B cell (primary cell): ENCODE data around the gene CHD6. TPM values are rescaled to one million over a fixed set of nuclear protein-coding genes. Genes with fewer than 3 reads are reported as not detected.

Experiments
- ATAC-seq: fragments of 200-7000 bp; cut with Tn5 transposase; one replicate; pipeline ENCODE4 v1.10.0; 2021; ENCODE audit warnings: low read depth, mild to moderate bottlenecking, moderate number of reproducible peaks, moderate library complexity
- CTCF ChIA-PET: fragments of 350-600 bp; sonication (Branson Sonifier 250); formaldehyde crosslinking; loops from one replicate; lab custom pipeline; 2021; ENCODE audit warnings: antibody characterized with exemption, inconsistent platforms; lab: Charles Lee
- POLR2A ChIA-PET: fragments of 350-600 bp; sonication (Branson Sonifier 250); formaldehyde crosslinking; loops from one replicate; lab custom pipeline; 2021; ENCODE audit warnings: antibody characterized with exemption; lab: Charles Lee
- DNase-seq: peaks from one replicate; pipeline ENCODE4 v3.0.0; 2013
- H2AFZ ChIP-seq: 2 replicates; pipeline ENCODE4 v1.6.1; 2012; ENCODE audit warnings: mild to moderate bottlenecking, low read depth, low read length; ENCODE audit not compliant: insufficient read depth, poor library complexity, severe bottlenecking
- H3K27ac ChIP-seq, 2 donors: 1 replicate in 1 of 2; 2 replicates in 1 of 2; pipeline ENCODE4 v1.5.1; 2012 to 2013; ENCODE audit warnings: low read length in 2 of 2, mild to moderate bottlenecking in 2 of 2, moderate library complexity in 1 of 2
- H3K27me3 ChIP-seq, 4 experiments: fragments of 200-600 bp in 1 of 4; sonication (generic) in 1 of 4; replicated peaks in 1 of 4; 1 replicate in 2 of 4; 2 replicates in 2 of 4; pipeline versions ENCODE4 v1.6.1 to v1.7.0; 2013 to 2016; ENCODE audit warnings: low read length in 3 of 4, mild to moderate bottlenecking in 2 of 4, mixed read lengths in 1 of 4, moderate library complexity in 1 of 4; ENCODE audit not compliant: insufficient read depth in 4 of 4, control insufficient read depth in 3 of 4; ENCODE audit errors: control extremely low read depth in 1 of 4
- H3K36me3 ChIP-seq, 2 experiments: replicated peaks in 1 of 2; 1 replicate in 1 of 2; 2 replicates in 1 of 2; pipeline versions ENCODE4 v1.6.1 to v1.7.1; 2013; ENCODE audit warnings: low read length in 1 of 2; ENCODE audit not compliant: insufficient read depth in 2 of 2, control insufficient read depth in 1 of 2; ENCODE audit errors: control extremely low read depth in 1 of 2, extremely low read depth in 1 of 2
- H3K4me1 ChIP-seq, 2 donors: fragments of 200-600 bp in 1 of 2; sonication (generic) in 1 of 2; 1 replicate in 1 of 2; 2 replicates in 1 of 2; pipeline versions ENCODE4 v1.5.1 to v1.6.1; 2013 to 2017; ENCODE audit warnings: low read length in 2 of 2; ENCODE audit not compliant: control insufficient read depth in 2 of 2, insufficient read depth in 2 of 2
- H3K4me2 ChIP-seq: replicated peaks from 2 replicates; pipeline ENCODE3; 2012; ENCODE audit warnings: mild to moderate bottlenecking, low read depth, low read length; ENCODE audit not compliant: poor library complexity, severe bottlenecking
- H3K4me3 ChIP-seq, 5 experiments: fragments of 200-600 bp in 1 of 5; sonication (generic) in 1 of 5; 1 replicate in 3 of 5; 2 replicates in 2 of 5; pipeline versions ENCODE4 v1.5.1 to v1.7.0; 2011 to 2016; ENCODE audit warnings: low read length in 4 of 5, mild to moderate bottlenecking in 4 of 5, low read depth in 2 of 5, control low read depth in 1 of 5, moderate library complexity in 1 of 5; ENCODE audit not compliant: insufficient read depth in 1 of 5; ENCODE audit errors: control extremely low read depth in 1 of 5, extremely low read depth in 1 of 5
- H3K79me2 ChIP-seq: fragments of 200-600 bp; sonication (generic); one replicate; pipeline ENCODE4 v1.6.0; 2016; ENCODE audit warnings: low read length; ENCODE audit not compliant: control insufficient read depth, insufficient read depth
- H3K9ac ChIP-seq: fragments of 200-600 bp; sonication (generic); 2 replicates; pipeline ENCODE4 v1.6.1; 2017; ENCODE audit warnings: mild to moderate bottlenecking, low read length, moderate library complexity
- H3K9me3 ChIP-seq, 3 donors: one replicate each; pipeline versions ENCODE4 v1.6.1 to v1.7.1; 2013; ENCODE audit warnings: low read length in 2 of 3; ENCODE audit not compliant: control insufficient read depth in 2 of 3, insufficient read depth in 1 of 3; ENCODE audit errors: control extremely low read depth in 1 of 3
- H4K20me1 ChIP-seq: 2 replicates; pipeline ENCODE4 v1.6.0; 2012; ENCODE audit warnings: mild to moderate bottlenecking, low read length; ENCODE audit not compliant: insufficient read depth, control insufficient read depth, poor library complexity, severe bottlenecking
- H3K27ac Mint-ChIP-seq: one replicate; pipeline ENCODE4 v1.8.0; 2021; ENCODE audit warnings: mixed read lengths
- H3K27me3 Mint-ChIP-seq: one replicate; pipeline ENCODE4 v1.8.0; 2021; ENCODE audit warnings: mixed read lengths
- H3K4me1 Mint-ChIP-seq: one replicate; pipeline ENCODE4 v1.8.0; 2021; ENCODE audit warnings: mixed read lengths
- H3K4me3 Mint-ChIP-seq: one replicate; pipeline ENCODE4 v1.8.0; 2021; ENCODE audit warnings: mixed read lengths
- H3K9me3 Mint-ChIP-seq: one replicate; pipeline ENCODE4 v1.8.0; 2022; ENCODE audit warnings: mixed read lengths; ENCODE audit not compliant: insufficient read depth
- EZH2 ChIP-seq: IDR thresholded peaks from 2 replicates; pipeline ENCODE4 v1.6.1; 2012; ENCODE audit warnings: borderline replicate concordance, low read depth, mild to moderate bottlenecking, moderate library complexity, low read length; ENCODE audit not compliant: insufficient read depth, poor library complexity, severe bottlenecking
- WGBS: methylation state at CpG from one replicate; pipeline ENCODE4 v1.1.5; 2013; ENCODE audit warnings: missing lambda C conversion rate; ENCODE audit not compliant: insufficient coverage; 5-methylcytosine and 5-hydroxymethylcytosine counted together
- intact Hi-C: fragments of 100-400 bp; cut with micrococcal nuclease; formaldehyde crosslinking; loops from one replicate; pipeline ENCODE4 v1.10.0; 2022
- polyA plus RNA-seq: library from polyadenylated mRNA; depleted of rRNA; stranded (reverse); fragments of >200 nt; gene quantifications from 2 replicates; pipeline ENCODE4 v1.2.3, GENCODE V29; 2012
- total RNA-seq, 2 donors: library from RNA; stranded (reverse); fragments of 120-200 nt in 1 of 2; gene quantifications; 1 replicate in 1 of 2; 2 replicates in 1 of 2; pipeline versions ENCODE4 v1.2.3 to v1.2.4, GENCODE V29; 2013 to 2022
- TF ChIP-seq, protein P1 (sequence below): fragments of 200-600 bp; IDR thresholded peaks from one replicate; pipeline ENCODE4 v1.8.0; 2022; ENCODE audit warnings: antibody characterized with exemption, mild to moderate bottlenecking

Gene CHD6
- total and polyA plus RNA-seq, 2 donors (not counting 1 experiment from before 2014, with no cell fraction given): 10.3 to 117 TPM

DNA sequence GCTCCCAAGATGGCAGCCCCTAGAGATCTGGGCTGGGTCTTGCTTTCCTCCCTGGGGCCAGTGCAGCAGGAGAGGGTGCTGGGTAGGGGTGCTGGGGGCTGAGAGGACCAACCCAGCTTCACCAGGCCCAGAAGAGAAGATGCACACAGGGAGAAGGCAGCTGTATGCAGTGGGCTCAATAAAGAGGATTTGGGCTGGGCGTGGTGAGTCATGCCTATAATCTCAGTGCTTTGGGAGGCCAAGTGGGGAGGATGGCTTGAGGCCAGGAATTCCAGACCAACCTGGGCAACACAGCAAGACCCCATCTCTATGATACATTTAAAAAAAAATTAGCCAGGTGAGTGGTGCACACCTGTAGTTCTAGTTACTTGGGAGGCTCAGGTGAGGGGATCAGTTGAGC lies 225.9 kb downstream of the CHD6 start:
- TF ChIP-seq EZH2: no peak
- TF ChIP-seq, protein P1, sequence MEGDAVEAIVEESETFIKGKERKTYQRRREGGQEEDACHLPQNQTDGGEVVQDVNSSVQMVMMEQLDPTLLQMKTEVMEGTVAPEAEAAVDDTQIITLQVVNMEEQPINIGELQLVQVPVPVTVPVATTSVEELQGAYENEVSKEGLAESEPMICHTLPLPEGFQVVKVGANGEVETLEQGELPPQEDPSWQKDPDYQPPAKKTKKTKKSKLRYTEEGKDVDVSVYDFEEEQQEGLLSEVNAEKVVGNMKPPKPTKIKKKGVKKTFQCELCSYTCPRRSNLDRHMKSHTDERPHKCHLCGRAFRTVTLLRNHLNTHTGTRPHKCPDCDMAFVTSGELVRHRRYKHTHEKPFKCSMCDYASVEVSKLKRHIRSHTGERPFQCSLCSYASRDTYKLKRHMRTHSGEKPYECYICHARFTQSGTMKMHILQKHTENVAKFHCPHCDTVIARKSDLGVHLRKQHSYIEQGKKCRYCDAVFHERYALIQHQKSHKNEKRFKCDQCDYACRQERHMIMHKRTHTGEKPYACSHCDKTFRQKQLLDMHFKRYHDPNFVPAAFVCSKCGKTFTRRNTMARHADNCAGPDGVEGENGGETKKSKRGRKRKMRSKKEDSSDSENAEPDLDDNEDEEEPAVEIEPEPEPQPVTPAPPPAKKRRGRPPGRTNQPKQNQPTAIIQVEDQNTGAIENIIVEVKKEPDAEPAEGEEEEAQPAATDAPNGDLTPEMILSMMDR: no peak
- ChIA-PET POLR2A (no interaction called here), CTCF (no interaction called here)
- Mint-ChIP-seq H3K27me3 (peaks cover 9% of the 10 kb centered on the region), H3K27ac (no peak overlapping the region), H3K4me1 (no peaks in the 10 kb centered on the region), H3K4me3 (no peak overlapping the region), H3K9me3 (no peaks in the 10 kb centered on the region)
- peaks cover 0 to 8% (median 0%) of the 10 kb centered on the region in 3 donors for H3K9me3 ChIP-seq
- no peaks in the 10 kb centered on the region for H3K27me3 ChIP-seq
- no peak for ATAC-seq
- no peak overlapping the region for H3K27ac ChIP-seq
- WGBS: 80% methylated on average over 1 of the region's 1 CpG
- no peaks in the 10 kb centered on the region for H3K36me3 ChIP-seq
- H4K20me1 ChIP-seq: no peaks in the 10 kb centered on the region
- intact Hi-C loops: no loop called here
- no peak overlapping the region for H3K4me2 ChIP-seq
- DNase-seq: no peak
- no peak overlapping the region for H2AFZ ChIP-seq
- no peaks in the 10 kb centered on the region for H3K79me2 ChIP-seq
- H3K4me1 ChIP-seq: no peaks in the 10 kb centered on the region
- no peak overlapping the region for H3K9ac ChIP-seq
- no peak overlapping the region for H3K4me3 ChIP-seq

DNA sequence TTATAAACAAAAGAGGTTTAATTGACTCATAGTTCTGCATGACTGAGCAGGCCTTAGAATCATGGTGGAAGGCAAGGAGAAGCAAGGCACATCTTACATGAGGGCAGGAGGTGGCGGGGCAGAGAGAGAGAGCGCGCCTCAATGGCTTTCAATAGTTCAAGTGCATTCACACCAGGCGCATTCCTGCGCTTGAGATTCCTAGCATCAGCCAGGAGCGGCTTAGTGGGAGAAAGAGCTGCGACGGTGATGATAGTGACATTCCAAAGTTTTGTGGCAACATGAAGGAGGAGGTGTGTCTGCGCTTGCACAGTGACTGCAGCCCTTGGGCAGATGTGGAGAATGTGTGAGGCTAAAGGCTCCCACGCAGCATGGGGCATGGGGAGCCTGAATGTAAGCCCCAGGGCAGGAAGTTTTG lies 226.6 kb downstream of the CHD6 start:
- no peaks in the 10 kb centered on the region for H3K79me2 ChIP-seq
- Mint-ChIP-seq H3K27me3 (peaks cover 9% of the 10 kb centered on the region), H3K9me3 (no peaks in the 10 kb centered on the region), H3K4me1 (no peaks in the 10 kb centered on the region), H3K4me3 (no peak overlapping the region), H3K27ac (no peak overlapping the region)
- peaks cover 0 to 2% of the 10 kb centered on the region in 2 donors for H3K4me1 ChIP-seq
- H4K20me1 ChIP-seq: no peaks in the 10 kb centered on the region
- H2AFZ ChIP-seq: no peak overlapping the region
- H3K9ac ChIP-seq: no peak overlapping the region
- no peak for TF ChIP-seq EZH2
- TF ChIP-seq, protein P1: no peak
- WGBS: 94% methylated on average over 10 of the region's 10 CpGs
- no peak overlapping the region for H3K4me3 ChIP-seq
- no peak overlapping the region for H3K4me2 ChIP-seq
- DNase-seq (no peak), ATAC-seq (no peak)
- POLR2A ChIA-PET: no interaction called here
- peaks cover 0 to 8% (median 0%) of the 10 kb centered on the region in 3 donors for H3K9me3 ChIP-seq
- H3K27me3 ChIP-seq: no peaks in the 10 kb centered on the region
- H3K27ac ChIP-seq: no peak overlapping the region
- CTCF ChIA-PET: no interaction called here
- no peaks in the 10 kb centered on the region for H3K36me3 ChIP-seq
- intact Hi-C loops: no loop called here
